HEK293T (cell line): ENCODE data around the gene PHF5A.

Experiments
- ARNT ChIP-seq: fragments of 450-650 bp; IDR thresholded peaks from 2 replicates; pipeline ENCODE4 v1.6.1; 2017; ENCODE audit warnings: mild to moderate bottlenecking
- LEF1 ChIP-seq: fragments of 450-650 bp; IDR thresholded peaks from 2 replicates; pipeline ENCODE4 v1.6.1; 2017; ENCODE audit warnings: mild to moderate bottlenecking, borderline replicate concordance
- PKNOX1 ChIP-seq: fragments of 450-650 bp; IDR thresholded peaks from 2 replicates; pipeline ENCODE4 v1.6.1; 2016

GRCh38 chr22:41425660-41426365 lies 42.7 kb downstream of the PHF5A start:
- TF ChIP-seq LEF1 = no peak
- TF ChIP-seq PKNOX1 = no peak
- no peak for TF ChIP-seq ARNT
